ENCODE measurements around the gene ARHGAP4.

The ARHGAP4 gene

DNA sequence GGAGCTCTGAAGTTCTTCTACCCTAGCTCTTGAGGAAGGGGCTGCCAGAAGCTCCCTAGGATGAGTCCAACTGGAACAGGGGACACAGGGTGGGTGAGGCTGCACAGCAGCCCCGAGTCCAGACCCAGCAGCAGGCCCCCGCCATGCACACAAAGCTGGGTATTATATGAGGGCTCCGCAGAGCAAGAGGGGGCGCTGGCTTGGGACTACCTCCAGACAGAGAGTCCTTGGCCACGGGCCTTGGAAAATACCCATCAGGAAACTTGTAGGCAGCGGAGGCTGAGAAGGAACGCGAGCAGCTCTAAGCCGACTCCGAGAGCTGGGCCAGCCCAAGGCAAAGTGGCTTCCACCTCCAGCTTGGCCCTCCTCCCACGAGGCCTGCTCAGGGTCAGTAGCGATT is 37.5 kb upstream of the ARHGAP4 start:
- DNase-seq (ENCODE audit: low spot score), result no peak

GRCh38 chrX:153961292-153961691 is 35.2 kb upstream of the ARHGAP4 start:
- DNase-seq (ENCODE audit: low spot score), result no peak

DNA sequence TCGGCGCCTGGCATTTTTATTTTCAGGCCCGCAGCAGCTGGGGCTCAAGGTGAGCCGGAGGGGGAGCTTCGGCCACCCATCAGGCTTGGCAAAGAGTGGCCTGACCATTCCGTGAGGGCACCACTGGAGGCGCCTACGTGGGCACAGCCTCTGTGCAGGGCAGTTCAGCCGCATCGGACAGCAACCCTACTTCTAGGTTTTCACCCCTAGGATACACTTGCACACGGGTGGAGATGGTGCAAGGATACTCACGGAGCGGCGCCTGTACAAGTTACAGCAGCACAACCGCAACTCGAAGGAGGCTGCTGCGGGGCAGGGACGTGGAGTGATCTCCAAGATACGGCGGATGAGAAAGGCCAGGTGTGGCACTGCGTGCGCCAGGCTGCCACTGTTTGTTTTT is 34.7 kb upstream of the ARHGAP4 start:
- no peak for DNase-seq (ENCODE audit: low spot score)

GRCh38 chrX:153960077-153960476 is 34.0 kb upstream of the ARHGAP4 start:
- DNase-seq (ENCODE audit: low spot score), result no peak

DNA sequence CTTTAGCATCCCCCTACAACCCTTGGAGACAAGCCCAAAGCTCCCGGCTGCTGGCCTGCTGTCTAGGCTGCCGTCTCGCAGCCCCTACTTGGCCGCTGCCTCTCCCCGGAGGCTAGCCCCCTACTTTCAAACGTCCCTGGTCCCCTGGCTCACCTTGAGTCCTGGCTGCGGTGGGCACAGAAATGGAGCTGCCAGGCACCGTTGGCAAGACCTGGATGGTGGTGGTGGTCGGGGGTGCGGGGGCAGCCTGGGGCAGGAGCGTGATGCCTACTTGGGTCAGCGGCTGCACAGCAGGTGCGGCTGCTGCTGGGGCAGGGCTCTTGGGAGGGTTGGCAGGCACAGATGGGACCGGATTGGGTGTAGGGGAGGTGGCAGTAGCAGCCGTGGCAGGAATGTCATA is 33.6 kb upstream of the ARHGAP4 start:
- DNase-seq (ENCODE audit: low spot score), result no peak

GRCh38 chrX:153958605-153959004 is 32.5 kb upstream of the ARHGAP4 start:
- DNase-seq (ENCODE audit: low spot score), result no peak

GRCh38 chrX:153957224-153957623 is 31.2 kb upstream of the ARHGAP4 start:
- DNase-seq (ENCODE audit: low spot score), result no peak

DNA sequence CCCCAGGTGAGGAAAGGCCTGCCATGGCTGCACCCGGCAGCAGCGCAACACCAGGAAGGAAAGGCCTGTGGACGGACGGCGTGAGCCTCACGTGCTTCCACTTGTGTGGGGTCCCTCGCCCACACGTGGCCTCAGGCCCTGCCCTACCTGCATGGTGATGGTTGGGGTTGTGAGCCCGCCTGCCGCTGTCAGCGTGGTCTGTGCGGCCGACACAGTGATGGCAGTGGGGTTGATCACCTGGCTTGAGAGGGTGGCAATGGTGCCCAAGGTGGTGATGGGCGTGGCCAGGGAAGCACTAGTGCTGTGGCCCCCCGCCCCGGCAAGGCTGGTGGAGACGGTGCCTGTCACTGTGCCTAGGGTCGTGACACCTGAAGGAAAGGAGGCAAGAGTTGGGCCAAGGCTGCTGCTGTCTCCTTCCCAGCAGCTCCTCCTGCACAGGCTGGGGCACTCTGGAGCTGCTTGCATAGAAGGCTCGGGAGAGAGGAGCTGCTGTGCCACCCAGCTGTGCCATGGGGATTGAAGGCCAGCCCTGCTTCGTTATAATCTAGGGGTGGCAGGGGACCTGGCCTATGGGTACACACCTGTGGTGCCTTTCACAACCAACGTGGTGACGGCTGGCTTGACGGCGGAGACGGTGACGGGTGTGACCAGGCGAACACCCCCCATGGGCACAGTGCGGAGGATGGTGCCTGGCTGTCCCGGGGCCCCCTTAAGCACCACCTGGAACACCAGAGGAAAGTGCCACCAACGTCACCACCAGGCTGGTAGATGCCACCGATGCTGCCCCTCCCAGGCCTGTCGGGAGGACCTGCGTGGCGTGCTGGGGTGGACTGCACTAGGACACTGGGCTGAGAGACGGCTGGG is 30.2 kb upstream of the ARHGAP4 start:
- no peak for DNase-seq (ENCODE audit: low spot score)

DNA sequence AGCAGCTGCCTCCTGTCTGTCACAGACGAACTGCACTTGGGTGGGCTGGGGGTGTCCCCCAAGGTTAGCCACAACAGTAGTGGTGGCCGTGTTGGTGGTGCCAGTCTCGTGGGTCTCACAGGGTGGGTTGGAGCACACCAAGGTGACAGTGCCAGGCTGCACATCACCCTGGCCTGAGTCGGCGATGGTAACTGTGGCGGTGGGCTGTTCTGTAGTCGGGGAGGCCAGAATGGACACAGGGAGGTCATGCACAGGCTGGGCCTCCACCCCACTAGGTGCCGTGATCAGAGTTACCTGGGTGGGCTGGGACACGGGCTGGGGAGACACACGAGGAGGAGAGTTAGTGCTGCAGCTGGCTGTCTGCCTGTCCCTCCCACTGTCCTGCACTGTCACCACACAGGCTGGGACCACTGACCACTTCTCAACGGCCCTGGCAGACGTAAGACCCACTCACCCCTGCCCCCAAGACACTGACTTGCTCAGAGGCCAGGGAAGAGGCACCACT is 29.2 kb upstream of the ARHGAP4 start:
- no peak for DNase-seq (ENCODE audit: low spot score)

DNA sequence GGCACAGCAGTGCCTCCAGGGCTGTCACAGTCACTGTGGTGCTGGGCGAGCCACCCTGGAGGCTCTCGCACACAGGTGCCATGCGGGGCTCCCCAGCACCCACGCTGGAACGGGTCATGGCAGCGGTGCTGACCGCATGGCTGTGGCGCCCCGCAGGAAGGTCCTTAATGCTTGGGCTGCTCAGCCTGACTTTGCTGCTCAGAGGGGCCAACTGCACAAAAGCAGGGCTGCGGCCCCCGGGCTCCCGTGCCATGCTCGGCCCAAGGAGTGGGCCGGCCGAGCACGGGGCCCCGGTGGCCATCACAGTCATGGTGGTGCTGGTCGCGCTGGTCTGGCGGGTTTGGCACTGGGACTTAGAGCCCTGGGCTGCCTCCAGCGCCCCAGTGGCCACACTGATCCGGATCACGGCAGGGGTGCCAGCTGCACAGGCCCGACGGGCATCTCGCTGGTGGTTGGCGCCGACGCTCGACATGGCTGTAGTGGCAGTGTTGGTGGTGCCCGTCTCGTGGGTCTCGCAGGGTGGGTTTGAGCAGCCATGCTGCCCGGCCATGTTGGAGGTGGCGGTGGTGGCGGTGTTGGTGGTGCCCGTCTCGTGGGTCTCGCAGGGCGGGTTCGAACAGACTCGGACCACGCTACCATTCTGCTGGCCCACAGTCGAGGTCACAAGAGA is 28.6 kb upstream of the ARHGAP4 start:
- no peak for DNase-seq (ENCODE audit: low spot score)

- no peak for DNase-seq (ENCODE audit: low spot score)
Measured at GRCh38 chrX:153953892-153954557, 28.0 kb upstream of the ARHGAP4 start.

GRCh38 chrX:153953342-153953830 is 27.3 kb upstream of the ARHGAP4 start:
- DNase-seq (ENCODE audit: low spot score), result peak; percentile 78

DNA sequence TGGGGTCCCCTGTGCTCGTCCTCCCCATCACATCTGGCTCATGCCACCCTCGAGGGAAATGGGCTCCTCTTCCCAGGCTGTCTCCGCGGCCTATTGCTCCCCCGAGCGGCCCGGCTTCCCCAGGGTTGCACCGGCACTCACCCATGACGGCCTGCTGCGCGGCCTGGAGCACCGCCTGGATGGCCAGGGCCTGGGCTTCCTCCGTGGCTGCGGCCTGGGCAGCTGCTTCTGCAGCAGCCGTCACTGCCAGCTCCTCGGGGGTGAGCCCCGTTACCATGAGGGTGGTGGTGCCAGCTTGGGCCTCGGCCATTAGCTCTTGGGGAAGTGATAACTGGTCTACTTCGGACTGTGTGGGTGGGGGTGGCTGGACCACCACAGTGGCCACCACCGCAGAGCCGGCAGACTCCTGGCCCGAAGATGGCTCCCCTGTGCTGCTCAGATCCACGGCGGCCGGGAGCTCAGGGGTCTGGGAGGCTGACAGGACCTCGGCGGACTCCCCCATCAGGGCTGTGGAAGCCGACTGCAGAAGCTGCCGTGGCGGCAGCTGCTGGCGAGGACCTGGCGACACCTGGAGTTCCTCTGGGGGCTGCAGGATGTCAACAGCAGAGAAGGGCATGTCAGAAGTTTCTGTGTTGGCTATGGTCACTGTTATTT is 26.4 kb upstream of the ARHGAP4 start:
- DNase-seq (ENCODE audit: low spot score), result no peak

- no peak for DNase-seq (ENCODE audit: low spot score)
Measured at GRCh38 chrX:153951683-153952372, 25.8 kb upstream of the ARHGAP4 start.

GRCh38 chrX:153950127-153950526 is 24.1 kb upstream of the ARHGAP4 start:
- DNase-seq (ENCODE audit: low spot score), result no peak

DNA sequence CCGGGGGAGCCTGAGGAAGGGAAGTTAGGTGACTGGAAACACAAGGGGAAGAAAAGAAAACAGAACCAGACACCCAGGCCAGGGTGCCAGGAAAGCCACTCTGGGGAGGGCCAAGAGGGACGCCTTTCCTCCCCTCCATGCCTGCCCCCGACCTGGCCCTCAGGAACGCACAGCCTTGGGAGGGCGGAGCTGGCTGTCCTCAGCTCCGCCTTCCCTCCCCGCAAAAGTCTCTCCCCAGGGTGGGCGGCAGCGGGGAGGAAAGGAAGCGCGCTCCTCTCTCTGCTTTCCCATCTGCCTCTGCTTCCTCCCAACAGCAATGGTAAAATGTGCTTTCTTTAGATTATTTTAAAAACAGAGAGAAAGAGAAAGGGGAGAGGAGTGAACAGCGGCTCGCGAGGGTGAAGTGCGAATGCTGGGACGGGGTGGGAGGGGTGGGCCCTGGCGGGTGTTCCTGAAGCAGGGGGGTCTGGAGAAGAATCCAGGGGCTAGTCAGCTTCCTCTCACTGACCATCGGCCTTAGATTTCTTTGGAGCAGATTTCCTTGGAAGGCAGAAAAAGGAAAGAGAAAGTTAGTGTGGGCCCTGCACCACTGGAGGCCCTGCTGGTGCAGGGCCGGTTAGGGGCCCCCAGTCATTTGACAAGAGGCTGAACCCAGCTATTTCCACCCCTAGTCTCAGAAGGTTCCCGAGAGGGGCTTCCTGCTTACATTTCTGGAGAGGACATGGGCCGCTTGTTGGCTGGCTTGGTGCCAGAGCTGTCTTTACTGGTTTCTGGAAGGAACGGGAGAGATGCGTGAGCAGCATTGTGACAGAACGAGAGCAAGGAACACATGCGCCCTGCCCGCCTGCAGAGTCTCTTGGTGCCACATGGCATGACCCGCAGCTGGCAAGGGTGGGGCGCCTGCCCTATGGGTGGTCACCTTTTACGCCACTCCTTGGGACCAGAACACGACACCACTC is 23.1 kb upstream of the ARHGAP4 start:
- no peak for DNase-seq (ENCODE audit: low spot score)

GRCh38 chrX:153948002-153948466 is 22.0 kb upstream of the ARHGAP4 start:
- DNase-seq (ENCODE audit: low spot score), result no peak

DNA sequence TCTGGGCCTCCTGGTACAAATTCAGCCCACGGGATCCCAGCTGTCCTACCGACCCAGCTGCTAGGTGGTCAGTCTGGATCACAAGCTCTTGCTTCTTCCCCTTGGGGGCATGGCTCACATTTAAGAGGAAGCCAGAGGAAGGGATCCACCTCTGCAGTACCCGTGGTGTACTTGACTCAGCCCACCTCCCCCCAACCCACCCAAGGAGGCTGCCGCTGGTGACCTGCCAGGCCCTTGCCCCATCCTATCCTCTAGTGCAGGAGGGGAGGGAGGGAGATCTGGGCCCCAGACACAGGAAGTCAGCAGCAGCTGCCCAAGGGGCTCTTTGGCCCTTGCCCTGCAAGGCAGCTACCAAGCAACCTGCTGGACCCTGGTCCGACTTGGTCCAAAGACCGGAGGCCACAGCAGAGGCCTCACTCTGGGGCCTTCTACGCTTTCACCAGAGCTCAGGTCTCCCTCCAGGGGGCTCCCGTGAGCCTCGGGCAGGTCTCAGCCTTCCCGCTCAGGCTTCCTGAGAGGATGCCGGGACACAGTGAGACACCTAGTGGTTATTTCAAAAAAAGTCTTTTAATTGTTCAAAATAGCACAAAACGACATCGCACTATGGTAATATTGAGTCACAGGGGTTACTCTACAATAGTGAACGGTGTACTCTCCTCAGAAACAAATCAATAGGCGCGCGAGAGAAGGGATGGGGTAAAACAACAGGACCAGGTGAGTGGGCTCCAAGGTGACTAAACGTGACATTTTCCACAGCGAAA is 21.1 kb upstream of the ARHGAP4 start:
- DNase-seq (ENCODE audit: low spot score), result no peak

Measured in left forelimb (tissue), 1 donor.